A673 (cell line): ENCODE results near the gene MAPK8. TPM values are rescaled to one million over a fixed set of nuclear protein-coding genes. Genes with fewer than 3 reads are reported as not detected.

Experiments
- BruUV-seq: library from RNA; stranded (reverse); fragments of 400-500 nt; replicated peaks from 2 replicates; lab custom pipeline; 2021; lab: Mats Ljungman, UMichigan
- CTCF ChIA-PET: fragments of 300-600 bp; sonication (Branson Sonifier 250); formaldehyde crosslinking; loops from one replicate; lab custom pipeline; 2022; ENCODE audit warnings: antibody characterized with exemption; lab: Charles Lee
- POLR2A ChIA-PET: fragments of 300-600 bp; sonication (Branson Sonifier 250); formaldehyde crosslinking; loops from one replicate; lab custom pipeline; 2022; ENCODE audit warnings: antibody characterized with exemption; ENCODE audit not compliant: low non-redundant PET; lab: Charles Lee
- DNase-seq: peaks from one replicate; pipeline ENCODE4 v3.0.0-alpha.2; 2015; ENCODE audit warnings: low spot score
- H3K27ac ChIP-seq: fragments of 200-600 bp; sonication (generic); 2 replicates; pipeline ENCODE4 v1.5.1; 2016; ENCODE audit warnings: mixed run types, low read depth, mild to moderate bottlenecking, mixed read lengths, antibody characterized with exemption, low read length; ENCODE audit not compliant: poor library complexity, severe bottlenecking
- H3K27me3 ChIP-seq: fragments of 200-600 bp; sonication (generic); replicated peaks from 2 replicates; pipeline ENCODE4 v1.6.1; 2017; ENCODE audit warnings: mixed run types, low read depth, mild to moderate bottlenecking, mixed read lengths, antibody characterized with exemption, low read length; ENCODE audit not compliant: insufficient read depth, poor library complexity
- H3K36me3 ChIP-seq: fragments of 200-600 bp; sonication (generic); 2 replicates; pipeline ENCODE4 v1.6.1; 2016; ENCODE audit warnings: mixed run types, mild to moderate bottlenecking, mixed read lengths, antibody characterized with exemption, low read length; ENCODE audit not compliant: insufficient read depth, poor library complexity, severe bottlenecking
- H3K4me1 ChIP-seq: fragments of 200-600 bp; sonication (generic); 2 replicates; pipeline ENCODE4 v1.6.1; 2017; ENCODE audit warnings: mixed run types, mild to moderate bottlenecking, mixed read lengths, antibody characterized with exemption, low read length; ENCODE audit not compliant: insufficient read depth, poor library complexity, severe bottlenecking
- H3K4me3 ChIP-seq: fragments of 200-600 bp; sonication (generic); 2 replicates; pipeline ENCODE4 v1.5.1; 2016; ENCODE audit warnings: low read depth, mixed run types, mild to moderate bottlenecking, mixed read lengths, low read length; ENCODE audit not compliant: poor library complexity, severe bottlenecking
- H3K9me3 ChIP-seq: fragments of 200-600 bp; sonication (generic); 2 replicates; pipeline ENCODE4 v1.6.1; 2016; ENCODE audit warnings: mixed run types, low read depth, mild to moderate bottlenecking, mixed read lengths, antibody characterized with exemption, low read length; ENCODE audit not compliant: poor library complexity, severe bottlenecking
- CTCF ChIP-seq: fragments of 300-800, 200-600 bp; sonication (generic); conservative IDR thresholded peaks from 2 replicates; pipeline ENCODE4 v1.5.1; 2017; ENCODE audit warnings: low read depth, mild to moderate bottlenecking, antibody characterized with exemption, low read length, moderate library complexity, mixed read lengths
- EZH2 ChIP-seq: fragments of 200-600 bp; sonication (generic); IDR thresholded peaks from 2 replicates; pipeline ENCODE4 v1.6.1; 2017; ENCODE audit warnings: borderline replicate concordance, low read depth, mild to moderate bottlenecking, mixed read lengths, antibody characterized with exemption, low read length; ENCODE audit not compliant: poor library complexity, severe bottlenecking
- intact Hi-C: fragments of 100-400 bp; cut with micrococcal nuclease; formaldehyde crosslinking; loops from one replicate; pipeline ENCODE4 v1.10.0; 2022; ENCODE audit not compliant: unreplicated experiment
- total RNA-seq: library from RNA; stranded (reverse); gene quantifications from 2 replicates; pipeline ENCODE4 v1.2.3, GENCODE V29; 2021

The MAPK8 gene
- total RNA-seq, 1 experiment from 2014 or later: 52.0 TPM

GRCh38 chr10:48292616-48293015, 13.9 kb upstream of the MAPK8 start:
- BruUV-seq: no TSS peak
- intact Hi-C loops: no loop called here
- POLR2A ChIA-PET: no interaction called here
- H3K4me3 ChIP-seq: no peak overlapping the region
- H3K4me1 ChIP-seq: no peaks in the 10 kb centered on the region
- no peak for TF ChIP-seq EZH2
- TF ChIP-seq CTCF: no peak
- no peak overlapping the region for H3K27ac ChIP-seq
- CTCF ChIA-PET: no interaction called here
- H3K36me3 ChIP-seq: no peaks in the 10 kb centered on the region
- no peak for DNase-seq
- no peaks in the 10 kb centered on the region for H3K9me3 ChIP-seq
- H3K27me3 ChIP-seq: no peaks in the 10 kb centered on the region

GRCh38 chr10:48294431-48294830, 12.0 kb upstream of the MAPK8 start:
- BruUV-seq: no TSS peak
- no peaks in the 10 kb centered on the region for H3K27me3 ChIP-seq
- no peak for TF ChIP-seq EZH2
- H3K9me3 ChIP-seq: no peaks in the 10 kb centered on the region
- DNase-seq: no peak
- CTCF ChIA-PET: no interaction called here
- H3K27ac ChIP-seq: no peak overlapping the region
- H3K36me3 ChIP-seq: no peaks in the 10 kb centered on the region
- H3K4me1 ChIP-seq: no peaks in the 10 kb centered on the region
- intact Hi-C loops: no loop called here
- POLR2A ChIA-PET: no interaction called here
- no peak overlapping the region for H3K4me3 ChIP-seq

- no peak for DNase-seq
- Histone ChIP-seq H3K4me3 (no peak overlapping the region), H3K27me3 (no peaks in the 10 kb centered on the region), H3K9me3 (no peaks in the 10 kb centered on the region), H3K4me1 (no peaks in the 10 kb centered on the region), H3K27ac (no peak overlapping the region), H3K36me3 (no peaks in the 10 kb centered on the region)
- TF ChIP-seq CTCF: no peak
- no peak for TF ChIP-seq EZH2
- intact Hi-C loops: no loop called here
- ChIA-PET CTCF (no interaction called here), POLR2A (no interaction called here)
- BruUV-seq: no TSS peak
Measured at GRCh38 chr10:48296576-48297098, 9.8 kb upstream of the MAPK8 start.

GRCh38 chr10:48299066-48299465, 7.4 kb upstream of the MAPK8 start:
- no peaks in the 10 kb centered on the region for H3K9me3 ChIP-seq
- no TSS peak for BruUV-seq
- H3K27ac ChIP-seq: no peak overlapping the region
- CTCF ChIA-PET: no interaction called here
- POLR2A ChIA-PET: no interaction called here
- TF ChIP-seq CTCF: no peak
- no peak for TF ChIP-seq EZH2
- DNase-seq: no peak
- no peak overlapping the region for H3K4me3 ChIP-seq
- no peaks in the 10 kb centered on the region for H3K4me1 ChIP-seq
- H3K36me3 ChIP-seq: no peaks in the 10 kb centered on the region
- intact Hi-C loops: no loop called here
- H3K27me3 ChIP-seq: no peaks in the 10 kb centered on the region
